Measurements from ENCODE around the gene SPATA31E1.

The SPATA31E1 gene

DNA sequence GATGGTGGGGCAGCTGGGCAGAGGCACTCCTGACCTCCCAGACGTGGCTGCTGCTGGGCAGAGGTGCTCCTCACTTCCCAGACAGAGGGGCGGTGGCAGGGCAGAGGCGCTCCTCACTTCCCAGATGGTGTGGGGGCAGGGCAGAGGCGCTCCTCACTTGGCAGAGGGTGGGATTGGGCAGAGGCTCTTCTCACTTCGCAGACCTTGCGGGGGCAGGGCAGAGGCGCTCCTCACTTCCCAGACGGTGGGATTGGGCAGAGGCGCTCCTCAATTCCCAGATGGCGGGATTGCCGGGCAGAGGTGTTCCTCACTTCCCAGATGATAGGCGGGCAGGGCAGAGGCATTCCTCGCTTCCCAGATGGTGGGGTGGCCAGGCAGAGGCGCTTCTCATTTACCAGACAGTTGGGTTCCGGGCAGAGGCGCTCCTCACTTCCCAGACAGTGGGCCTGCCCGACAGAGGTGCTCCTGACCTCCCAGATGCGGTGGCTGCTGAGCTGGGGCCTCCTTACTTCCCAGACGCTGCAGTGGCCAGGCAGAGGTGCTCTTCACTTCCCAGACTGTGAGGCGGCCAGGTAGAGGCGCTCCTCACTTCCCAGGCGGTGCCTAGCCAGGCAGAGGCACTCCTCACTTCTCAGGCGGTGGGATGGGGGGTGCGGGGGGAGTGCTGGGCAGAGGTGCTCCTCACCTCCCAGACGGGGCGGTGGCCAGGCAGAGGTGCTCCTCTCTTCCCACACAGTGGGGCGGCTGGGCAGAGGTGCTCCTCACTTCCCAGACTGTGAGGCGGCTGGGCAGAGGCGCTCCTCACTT is 25.3 kb upstream of the SPATA31E1 start:
- TF ChIP-seq CTCF (IDR thresholded peaks at IDR 0.05; ENCODE audit: insufficient read depth, missing control alignments): no peak
- DNase-seq (ENCODE audit: insufficient read length, low spot score): no peak
- no peak for FAIRE-seq

- TF ChIP-seq CTCF (IDR thresholded peaks at IDR 0.05; ENCODE audit: insufficient read depth, missing control alignments): no peak
- FAIRE-seq: no peak
- no peak for DNase-seq (ENCODE audit: insufficient read length, low spot score)
Measured at GRCh38 chr9:87857948-87858335, 24.7 kb upstream of the SPATA31E1 start.

- FAIRE-seq (no peak), DNase-seq (ENCODE audit: insufficient read length, low spot score) (no peak)
- TF ChIP-seq CTCF (IDR thresholded peaks at IDR 0.05; ENCODE audit: insufficient read depth, missing control alignments): no peak
Measured at GRCh38 chr9:87859137-87859536, 23.5 kb upstream of the SPATA31E1 start.

DNA sequence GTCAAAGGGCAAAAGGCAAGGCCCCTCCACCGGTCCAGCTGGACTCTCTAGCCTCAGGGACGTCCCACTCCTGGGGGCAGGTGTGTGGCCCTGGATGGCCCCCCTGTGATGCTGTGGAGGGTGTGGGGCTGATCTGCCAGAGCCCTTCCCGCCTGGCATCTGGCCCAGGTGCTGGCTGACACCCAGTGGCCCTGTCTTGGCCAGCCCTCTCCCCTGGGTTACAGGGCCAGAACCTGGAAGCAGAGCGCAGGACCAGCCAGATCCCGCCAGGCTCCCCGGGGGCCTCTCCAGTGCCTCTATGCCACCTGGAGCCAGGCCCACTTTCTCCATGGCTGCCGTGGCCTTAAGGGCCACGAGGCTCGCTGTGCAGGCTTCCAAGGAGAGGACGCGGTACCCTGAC is 22.9 kb upstream of the SPATA31E1 start:
- FAIRE-seq (no peak), DNase-seq (ENCODE audit: insufficient read length, low spot score) (no peak)
- no peak for TF ChIP-seq CTCF (IDR thresholded peaks at IDR 0.05; ENCODE audit: insufficient read depth, missing control alignments)

GRCh38 chr9:87861332-87861731 is 21.3 kb upstream of the SPATA31E1 start:
- no peak for DNase-seq (ENCODE audit: insufficient read length, low spot score)
- no peak for FAIRE-seq
- no peak for TF ChIP-seq CTCF (IDR thresholded peaks at IDR 0.05; ENCODE audit: insufficient read depth, missing control alignments)

- DNase-seq (ENCODE audit: insufficient read length, low spot score) (no peak), FAIRE-seq (no peak)
- TF ChIP-seq CTCF (IDR thresholded peaks at IDR 0.05; ENCODE audit: insufficient read depth, missing control alignments): no peak
Measured at GRCh38 chr9:87862536-87863268, 20.0 kb upstream of the SPATA31E1 start.
